Measurements from ENCODE around the gene HCFC1.

HCFC1 gene

GRCh38 chrX:153937056-153937455, 34.6 kb downstream of the HCFC1 start:
- no peak for DNase-seq

- no peak for DNase-seq
These were observed 36.2 kb downstream of the HCFC1 start for GRCh38 chrX:153935326-153935851.

- DNase-seq = peak; percentile 69
These were observed 36.8 kb downstream of the HCFC1 start, which contains the start of gene NAA10 for GRCh38 chrX:153934762-153935325. Gene NAA10 (minus strand): TSS chrX:153935037. CDS start chrX:153934904, 133 bp downstream.

GRCh38 chrX:153934148-153934761, 37.4 kb downstream of the HCFC1 start:
- DNase-seq = no peak

GRCh38 chrX:153933748-153934147, 37.9 kb downstream of the HCFC1 start:
- no peak for DNase-seq

- DNase-seq = no peak
These were observed 39.2 kb downstream of the HCFC1 start for GRCh38 chrX:153932220-153932915.

- no peak for DNase-seq
These were observed 39.9 kb downstream of the HCFC1 start for GRCh38 chrX:153931748-153932147.

GRCh38 chrX:153931151-153931550, 40.5 kb downstream of the HCFC1 start:
- DNase-seq = no peak

- no peak for DNase-seq
These were observed 41.4 kb downstream of the HCFC1 start for GRCh38 chrX:153930011-153930910.

- DNase-seq = no peak
These were observed 42.0 kb downstream of the HCFC1 start for GRCh38 chrX:153929576-153929975.

- DNase-seq = no peak
These were observed 42.8 kb downstream of the HCFC1 start for GRCh38 chrX:153928846-153929245.

GRCh38 chrX:153927922-153928760, 43.5 kb downstream of the HCFC1 start:
- DNase-seq = peak; percentile 95

GRCh38 chrX:153927672-153927921, 44.0 kb downstream of the HCFC1 start:
- peak; percentile 43 for DNase-seq

GRCh38 chrX:153926858-153927671, 44.6 kb downstream of the HCFC1 start:
- DNase-seq = peak; percentile 65

GRCh38 chrX:153926552-153926857, 45.1 kb downstream of the HCFC1 start:
- no peak for DNase-seq

- DNase-seq = peak; percentile 47
These were observed 45.7 kb downstream of the HCFC1 start, which contains the start of gene ARHGAP4 for GRCh38 chrX:153925739-153926551. Gene ARHGAP4 (minus strand): TSS chrX:153926264. CDS start chrX:153926202, 62 bp downstream.

GRCh38 chrX:153925387-153925738, 46.3 kb downstream of the HCFC1 start:
- DNase-seq = peak; percentile 40

- DNase-seq = peak; percentile 58
These were observed 47.3 kb downstream of the HCFC1 start for GRCh38 chrX:153924149-153924861.

GRCh38 chrX:153922932-153923857, 48.4 kb downstream of the HCFC1 start:
- peak; percentile 30 for DNase-seq
